ENCODE data around the gene OTUD7B.
A peak's percentile ranks its signal among the peaks of the same experiment; 100 is the strongest.

OTUD7B gene

GRCh38 chr1:149916193-149916897, 94.2 kb downstream of the OTUD7B start:
- DNase-seq (ENCODE audit: low spot score): no peak

GRCh38 chr1:149915429-149916192, 94.9 kb downstream of the OTUD7B start:
- peak; percentile 26 for DNase-seq (ENCODE audit: low spot score)

- peak; percentile 8 for DNase-seq (ENCODE audit: low spot score)
These were observed 96.0 kb downstream of the OTUD7B start for GRCh38 chr1:149914545-149914944.

GRCh38 chr1:149906570-149907075, 103.9 kb downstream of the OTUD7B start:
- DNase-seq (ENCODE audit: low spot score): no peak

- DNase-seq (ENCODE audit: low spot score): no peak
These were observed 106.6 kb downstream of the OTUD7B start for GRCh38 chr1:149903836-149904491.

GRCh38 chr1:149899460-149900284, 110.9 kb downstream of the OTUD7B start, which contains the start of gene BOLA1:
Gene BOLA1 (plus strand): TSS chr1:149899568. CDS start chr1:149900060, 492 bp downstream.
- peak; percentile 97 for DNase-seq (ENCODE audit: low spot score)

- DNase-seq (ENCODE audit: low spot score): no peak
These were observed 114.0 kb downstream of the OTUD7B start for GRCh38 chr1:149896575-149896974.

GRCh38 chr1:149888999-149889289, 121.6 kb downstream of the OTUD7B start:
- peak; percentile 36 for DNase-seq (ENCODE audit: low spot score)

GRCh38 chr1:149888247-149888998, 122.1 kb downstream of the OTUD7B start:
- peak; percentile 82 for DNase-seq (ENCODE audit: low spot score)

Data from D341Med (cell line).